Psoas muscle (tissue), 8 donors: ENCODE results near the gene MYL2. TPM values are rescaled to one million over a fixed set of nuclear protein-coding genes. Genes with fewer than 3 reads are reported as not detected.

Experiments used
- ATAC-seq, 4 donors: fragments of 200-7000 bp; cut with Tn5 transposase; one replicate each; pipeline ENCODE4 v1.9.1; 2020; ENCODE audit warnings: moderate library complexity in 3 of 4, mild to moderate bottlenecking in 2 of 4
- DNase-seq, 2 donors: peaks; one replicate each; pipeline ENCODE4 v3.0.0-alpha.2; 2020
- H3K27ac ChIP-seq: fragments of 200-600 bp; one replicate; pipeline ENCODE4 v1.8.0; 2022
- H3K27me3 ChIP-seq, 3 donors: fragments of 200-600 bp in 1 of 3; one replicate each; pipeline versions ENCODE4 v1.6.1 to v1.8.0; 2013 to 2022; ENCODE audit warnings: low read length in 2 of 3, mild to moderate bottlenecking in 2 of 3, moderate library complexity in 1 of 3; ENCODE audit not compliant: insufficient read depth in 3 of 3
- H3K36me3 ChIP-seq, 2 donors: fragments of 200-600 bp in 1 of 2; one replicate each; pipeline versions ENCODE4 v1.6.1 to v1.8.0; 2013 to 2022; ENCODE audit warnings: low read depth in 1 of 2, mild to moderate bottlenecking in 1 of 2, moderate library complexity in 1 of 2; ENCODE audit not compliant: insufficient read depth in 1 of 2
- H3K4me1 ChIP-seq: fragments of 200-600 bp; one replicate; pipeline ENCODE4 v1.8.0; 2022
- H3K4me3 ChIP-seq: fragments of 200-600 bp; one replicate; pipeline ENCODE4 v1.8.0; 2022; ENCODE audit warnings: mild to moderate bottlenecking
- H3K9me3 ChIP-seq: fragments of 200-600 bp; one replicate; pipeline ENCODE4 v1.8.0; 2022
- CTCF ChIP-seq: fragments of 200-600 bp; IDR thresholded peaks from one replicate; pipeline ENCODE4 v1.8.0; 2022; ENCODE audit warnings: antibody characterized with exemption
- WGBS, 3 donors: extraction: QIAGEN DNeasy Blood & Tissue Kit; methylation state at CpG; one replicate each; pipeline versions ENCODE4 v1.1.6 to v1.1.7; 2013; 5-methylcytosine and 5-hydroxymethylcytosine counted together
- intact Hi-C, 2 donors: fragments of 100-400 bp; cut with DNase I; formaldehyde crosslinking; loops; one replicate each; pipeline versions ENCODE4 v1.11.0 to v1.14.2; 2022
- polyA plus RNA-seq, 3 donors: library from polyadenylated mRNA; stranded (reverse); fragments of 200-250 nt; gene quantifications; one replicate each; pipeline ENCODE4 v1.2.3, GENCODE V29; 2013
- total RNA-seq, 4 donors: library from RNA; stranded (reverse); fragmentation: NEBNext Ultra II Directional in 2 of 4; extraction: Animal tissue kit (Norgen Biotek cat#: 25700) in 2 of 4; gene quantifications; one replicate each; pipeline versions ENCODE4 v1.2.1 to v1.2.4, GENCODE V29; 2021 to 2023
- donor health status: healthy with polysubstance abuse.
- donor health status: DM: no; HTN: no; CAD: no; lungs with moderate emphysema.
- donor health status: Bipolar disorder and iron deficiency.
- donor health status: healthy.
- donor health status: DM: yes; HTN: yes; CAD: no.
- donor health status: DM: no; HTN: no; CAD: no.
- donor health status: DM: no; HTN: no; CAD: no.
- donor health status: DM: yes; HTN: yes; CAD: no.

MYL2 gene
- total and polyA plus RNA-seq, 7 donors: 7,765 to 31,606 (median 17,490) TPM

GRCh38 chr12:110862329-110862728 is 58.0 kb downstream of the MYL2 start:
- Histone ChIP-seq H3K36me3 (no peaks in the 10 kb centered on the region), H3K4me3 (no peak overlapping the region), H3K9me3 (no peaks in the 10 kb centered on the region), H3K27ac (no peak overlapping the region), H3K27me3 (no peaks in the 10 kb centered on the region), H3K4me1 (no peaks in the 10 kb centered on the region)
- TF ChIP-seq CTCF: no peak
- DNase-seq: no peak
- intact Hi-C loops: no loop called here
- 85 to 86% (median 85%) methylated on average over 9 of the region's 9 CpGs for WGBS, 3 donors
- no peak for ATAC-seq

- Histone ChIP-seq H3K4me1 (no peaks in the 10 kb centered on the region), H3K27me3 (no peaks in the 10 kb centered on the region), H3K4me3 (no peak overlapping the region), H3K9me3 (no peaks in the 10 kb centered on the region), H3K36me3 (no peaks in the 10 kb centered on the region), H3K27ac (no peak overlapping the region)
- no peak for ATAC-seq
- WGBS, 3 donors: 80 to 83% (median 82%) methylated on average over 7 of the region's 7 CpGs
- no peak for TF ChIP-seq CTCF
- no peak for DNase-seq
- intact Hi-C loops: no loop called here
Measured at GRCh38 chr12:110861729-110862128, 58.6 kb downstream of the MYL2 start.

Other genes with a start within 250 kb of the MYL2 start
- gene HVCN1, start 231.5 kb downstream of the MYL2 start, total RNA-seq: 1 to 10 TPM; 1.7 to 8.9 (median 4.3) TPM
- 1 to 10 TPM; 1.4 to 6.4 (median 2.8) TPM for gene HVCN1, start 231.5 kb downstream of the MYL2 start, polyA plus RNA-seq
- 100 to 1,000 TPM; 102 to 184 (median 135) TPM for gene PPP1CC, start 177.7 kb downstream of the MYL2 start, total RNA-seq
- gene PPP1CC, start 177.7 kb downstream of the MYL2 start, polyA plus RNA-seq: 100 to 1,000 TPM in 2 of 3 donors, 10 to 100 TPM in 1; 82.5 to 222 (median 117) TPM
- gene CCDC63, start 73.6 kb downstream of the MYL2 start, total RNA-seq: not detected
- gene CCDC63, start 73.6 kb downstream of the MYL2 start, polyA plus RNA-seq: not detected
- gene CUX2, start 113.6 kb upstream of the MYL2 start, total RNA-seq: under 1 TPM in 2 of 4 donors, not detected in 2; 0.49 to 0.56 TPM
- under 1 TPM in 1 of 3 donors, not detected in 2; 0.01 TPM for gene CUX2, start 113.6 kb upstream of the MYL2 start, polyA plus RNA-seq